KG1 (cell line): ENCODE measurements around the gene CYP19A1.
A peak's percentile ranks its signal among the peaks of the same experiment; 100 is the strongest.

Experiments
- DNase-seq: peaks from one replicate; lab custom pipeline; 2025; lab: John Stamatoyannopoulos, UW

The CYP19A1 gene

DNA sequence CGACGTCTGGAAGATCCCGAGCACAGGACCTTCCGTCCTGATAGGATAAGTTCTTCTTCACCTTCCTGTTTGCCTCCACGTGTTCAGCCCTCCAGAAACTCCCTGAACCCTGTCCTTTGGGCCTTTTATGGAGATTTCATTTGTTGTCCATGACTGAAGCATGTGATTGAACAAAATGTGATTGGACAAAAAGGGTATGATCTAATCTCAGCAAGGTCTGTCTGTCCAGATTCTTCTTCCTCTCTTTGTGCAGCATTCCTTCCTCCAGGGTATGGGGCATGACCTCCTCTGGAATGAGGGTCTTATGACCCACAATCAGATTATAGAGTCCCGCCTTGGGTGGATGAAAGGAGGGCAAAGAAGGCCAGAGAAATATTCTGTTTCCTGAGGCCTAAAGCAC, at the start of gene CYP19A1:
TSS of gene CYP19A1 (minus strand) at position 101 of the 400 bp plus-strand sequence. CDS start 95,684 bp downstream, outside the sequence.
- no peak for DNase-seq

DNA sequence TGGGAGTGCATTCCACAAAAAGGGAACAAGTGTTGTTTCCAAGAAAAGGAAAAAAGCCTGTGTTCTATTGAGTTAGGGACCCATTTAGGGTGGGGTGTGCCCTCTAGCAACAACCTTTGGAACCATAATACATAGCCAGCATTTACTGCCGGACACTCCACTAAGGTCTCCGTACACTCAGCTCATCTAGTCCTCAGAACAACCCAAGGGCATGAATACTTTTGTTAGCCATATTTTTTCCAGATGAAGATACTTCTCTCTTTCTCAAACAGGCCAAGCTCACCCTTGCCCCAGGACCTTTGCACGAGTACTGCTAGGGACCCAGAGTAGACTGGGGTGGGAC, 49.3 kb upstream of the CYP19A1 start:
- DNase-seq, result no peak

DNA sequence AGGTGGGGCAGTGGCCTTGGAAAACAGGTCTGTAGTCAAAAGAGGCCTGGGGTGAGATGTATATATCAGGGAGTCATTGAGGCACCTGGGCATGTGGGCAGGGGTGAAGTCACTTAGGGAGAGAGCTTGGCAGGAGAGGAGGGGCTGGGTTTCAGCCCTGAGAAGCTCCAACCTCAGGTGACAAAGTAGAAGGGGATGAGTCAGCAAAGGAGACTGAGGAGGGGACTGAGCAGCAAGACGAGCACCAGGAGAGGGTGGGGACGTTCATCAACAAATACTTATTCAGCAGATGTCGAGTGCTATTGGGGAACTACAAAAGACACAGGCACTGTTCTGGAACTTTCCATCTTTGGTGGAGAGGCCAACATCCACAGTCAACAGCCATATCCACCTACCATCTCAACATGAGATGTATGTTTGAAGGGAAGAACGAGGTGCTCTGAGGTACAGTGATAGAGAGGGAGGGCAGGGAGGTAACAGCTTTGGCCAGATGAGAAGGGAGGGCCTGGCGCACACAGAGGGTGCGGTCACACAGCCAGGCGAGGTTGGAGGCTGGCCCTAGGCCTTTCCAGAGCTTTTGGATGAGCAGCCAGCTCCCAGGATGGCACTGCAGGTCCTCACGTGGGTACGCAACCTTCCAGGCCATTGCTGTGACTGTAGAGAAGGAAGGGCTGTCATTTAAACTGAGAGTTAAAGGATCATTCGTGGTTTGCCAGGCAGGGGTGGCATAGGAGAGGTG, 48.7 kb upstream of the CYP19A1 start:
- no peak for DNase-seq

DNA sequence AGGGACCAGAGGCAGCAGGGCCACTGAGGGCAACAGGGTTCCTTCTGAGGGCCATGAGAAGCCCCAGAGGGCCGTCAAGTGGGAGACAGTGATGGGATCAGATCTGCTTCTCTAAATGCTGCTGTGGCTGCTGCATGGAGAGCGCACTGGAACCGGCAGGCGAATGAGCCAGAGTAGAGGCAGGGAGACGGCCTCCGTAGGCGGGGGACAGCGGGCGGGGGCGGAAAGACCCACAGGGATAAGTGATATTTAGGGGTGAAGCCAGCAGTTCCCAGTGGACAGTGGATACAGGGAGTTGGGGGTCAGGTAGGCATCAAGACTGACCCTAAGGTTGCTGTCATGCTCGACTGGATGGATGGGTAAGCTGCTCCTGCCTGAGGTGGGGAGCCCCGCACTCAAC, 48.1 kb upstream of the CYP19A1 start:
- no peak for DNase-seq

DNA sequence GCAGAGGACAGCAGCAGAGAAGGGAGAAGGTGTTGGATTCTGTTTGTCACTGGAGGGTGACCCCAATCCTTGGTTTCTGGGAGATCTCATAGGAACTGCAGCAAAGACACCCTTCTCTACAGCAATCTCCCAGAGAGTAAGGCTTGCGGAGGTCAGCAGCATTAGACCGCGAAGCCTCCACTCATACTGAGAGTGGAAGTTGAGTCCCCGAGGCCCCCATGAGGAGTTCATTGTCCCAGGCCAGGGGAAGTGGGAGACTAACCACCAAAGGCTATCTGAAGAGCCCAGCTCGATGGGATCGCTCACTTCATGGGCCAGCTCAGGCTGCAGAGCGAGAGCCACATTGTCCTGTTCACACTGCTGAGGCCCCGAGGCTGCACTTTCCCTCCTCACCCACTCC, 47.6 kb upstream of the CYP19A1 start:
- no peak for DNase-seq

DNA sequence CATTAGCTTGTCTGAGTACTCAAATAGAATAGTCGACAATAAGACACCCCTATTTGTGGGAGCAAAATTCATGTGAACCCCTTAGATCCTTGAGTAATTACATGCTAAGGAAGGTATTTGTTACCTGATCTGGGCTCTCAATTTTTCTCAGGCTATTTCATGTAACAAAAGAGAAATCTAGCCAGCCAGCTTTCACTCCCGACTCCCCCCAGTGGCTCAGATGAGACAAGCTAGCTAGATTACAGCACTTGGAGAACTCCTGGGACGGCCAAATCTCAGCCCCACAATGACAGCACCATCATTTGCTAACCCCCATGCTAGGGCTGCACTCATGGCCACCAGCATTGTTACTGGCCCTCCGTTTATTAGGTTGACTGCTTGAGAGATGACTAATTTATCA, 44.4 kb upstream of the CYP19A1 start:
- no peak for DNase-seq

DNA sequence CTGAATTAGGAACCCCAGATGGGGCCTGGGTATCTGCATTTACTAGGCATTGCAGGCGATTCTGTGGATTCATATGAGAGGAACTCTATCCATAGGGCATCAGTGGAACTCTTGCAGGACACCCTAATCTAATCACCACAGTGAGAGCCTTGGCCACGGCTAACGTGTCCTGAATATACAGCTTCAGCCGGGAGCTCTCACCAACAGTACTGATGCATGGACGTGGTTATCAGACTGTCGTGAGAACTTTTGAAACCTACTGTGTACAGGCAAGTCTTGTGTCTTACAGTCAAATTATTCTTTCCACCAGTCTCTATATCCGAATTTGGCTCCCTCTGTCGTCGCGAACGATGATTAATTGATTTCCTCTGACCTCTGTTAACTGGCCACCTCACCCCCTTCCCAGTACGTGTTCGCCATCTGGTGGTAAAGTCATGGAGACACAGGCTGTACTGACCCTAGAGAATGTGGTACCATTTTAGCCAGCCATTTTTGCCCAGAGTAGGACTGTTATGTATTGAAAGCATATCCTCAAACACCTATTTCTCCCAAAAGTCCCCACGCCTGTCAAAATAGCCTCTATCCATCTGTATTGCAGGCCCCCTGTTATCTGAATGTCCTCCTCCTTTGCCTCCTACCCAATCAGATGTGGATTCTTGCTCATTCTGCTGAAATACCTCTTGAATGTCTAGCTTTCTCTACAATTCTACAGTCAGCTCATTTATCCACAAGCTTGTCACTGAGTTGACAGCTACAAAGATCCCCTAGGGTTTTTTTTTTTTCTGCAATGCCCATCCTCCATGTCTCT, 42.8 kb upstream of the CYP19A1 start:
- DNase-seq, result peak; percentile 7

DNA sequence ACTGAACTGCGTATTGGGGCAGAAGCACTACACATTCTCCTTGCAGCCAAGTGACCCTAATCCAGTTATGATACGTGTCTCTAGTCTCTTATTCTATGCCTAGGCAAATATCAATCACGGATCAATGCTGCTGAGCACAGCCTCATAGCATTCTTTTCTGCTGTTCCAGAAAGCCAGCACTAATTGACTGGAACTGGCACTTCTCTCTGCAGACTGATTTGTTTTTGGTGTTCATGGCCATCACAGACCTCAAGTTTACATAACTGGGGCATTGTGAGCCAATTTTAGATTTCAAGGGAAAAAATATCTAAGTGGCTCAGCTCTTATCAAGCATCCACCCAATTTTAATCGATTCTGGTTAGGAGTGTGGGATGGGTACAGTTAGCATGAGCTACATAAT, 41.0 kb upstream of the CYP19A1 start:
- DNase-seq, result no peak

DNA sequence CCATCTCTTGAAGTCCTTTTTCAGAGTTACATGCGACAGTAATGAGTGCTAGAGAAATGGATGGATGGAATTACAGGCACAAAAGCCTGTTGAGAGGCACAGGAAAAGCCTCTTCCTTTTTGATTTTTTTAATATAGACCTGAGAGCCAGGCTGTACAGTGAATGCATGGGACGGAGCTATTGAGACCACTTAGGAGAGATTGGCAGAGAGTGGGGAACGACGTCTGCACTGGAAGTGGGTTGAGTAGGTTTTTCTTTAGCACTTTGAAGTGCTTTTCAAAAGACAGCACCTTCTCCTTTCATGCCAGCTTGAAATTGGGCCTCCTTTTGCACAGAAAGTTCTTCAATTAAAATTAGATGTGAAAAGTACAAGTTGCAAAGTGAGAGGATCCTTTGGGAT, 40.0 kb upstream of the CYP19A1 start:
- no peak for DNase-seq

DNA sequence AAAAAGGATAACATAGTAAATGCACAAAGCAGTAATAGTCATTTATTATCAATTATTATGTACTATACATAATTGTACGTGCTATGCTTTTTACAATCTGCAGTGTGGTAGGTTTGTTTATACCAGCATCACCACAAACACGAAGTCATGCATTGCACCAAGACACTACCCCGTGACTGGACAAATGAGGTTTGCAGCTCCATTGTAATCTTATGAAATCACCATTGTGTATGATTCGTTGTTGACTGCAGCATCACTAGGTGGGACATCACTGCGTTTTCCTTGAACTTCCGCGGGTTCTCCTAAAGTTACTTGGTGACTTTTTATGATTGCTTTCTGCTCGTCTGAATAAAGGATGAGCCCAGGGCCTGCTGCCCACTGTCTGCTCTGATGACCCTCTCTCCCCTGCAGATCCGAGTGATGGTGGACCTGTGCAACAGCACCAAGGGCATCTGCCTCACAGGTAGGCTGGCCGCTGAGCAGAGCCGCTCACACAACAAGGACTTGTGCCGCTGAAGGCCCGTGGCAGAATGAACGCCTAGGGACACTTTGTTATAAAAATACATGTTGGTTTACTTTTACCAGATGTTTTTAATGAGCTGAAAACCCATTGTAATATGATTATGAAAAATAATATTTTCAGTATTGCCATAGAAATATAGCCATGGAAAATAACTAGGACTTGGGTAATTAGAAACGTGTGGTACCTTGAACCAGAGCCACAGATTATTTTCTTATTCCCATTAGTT, 38.8 kb upstream of the CYP19A1 start:
- DNase-seq, result no peak

DNA sequence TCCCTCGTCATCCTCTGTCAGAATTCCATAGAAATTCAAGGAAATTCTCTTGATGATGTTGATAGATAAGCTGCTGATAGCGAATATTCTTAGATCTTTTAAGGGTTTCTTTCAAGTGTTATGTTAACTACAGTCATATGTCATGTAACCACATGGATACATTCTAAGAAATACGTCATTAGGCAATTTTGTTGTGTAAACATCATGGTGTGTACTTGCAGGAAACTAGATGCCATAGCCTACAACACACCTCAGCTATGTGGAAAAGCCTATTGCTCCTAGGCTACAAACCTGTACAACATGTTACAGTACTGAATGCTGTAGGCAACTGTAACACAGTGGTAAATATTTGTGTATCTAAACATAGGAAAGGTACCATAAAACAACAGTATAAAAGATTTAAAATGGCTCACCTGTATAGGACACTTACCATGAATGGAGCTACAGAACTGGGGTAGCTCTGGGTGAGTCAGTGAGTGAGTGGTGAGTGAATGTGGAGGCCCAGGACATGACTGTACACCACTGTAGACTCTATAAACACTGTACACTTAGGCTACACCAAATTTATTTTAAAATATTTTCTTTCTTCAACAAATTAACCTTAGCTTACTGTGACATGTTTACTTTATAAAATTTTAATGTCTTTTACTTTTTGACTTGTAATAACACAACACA, 37.7 kb upstream of the CYP19A1 start:
- DNase-seq, result no peak

DNA sequence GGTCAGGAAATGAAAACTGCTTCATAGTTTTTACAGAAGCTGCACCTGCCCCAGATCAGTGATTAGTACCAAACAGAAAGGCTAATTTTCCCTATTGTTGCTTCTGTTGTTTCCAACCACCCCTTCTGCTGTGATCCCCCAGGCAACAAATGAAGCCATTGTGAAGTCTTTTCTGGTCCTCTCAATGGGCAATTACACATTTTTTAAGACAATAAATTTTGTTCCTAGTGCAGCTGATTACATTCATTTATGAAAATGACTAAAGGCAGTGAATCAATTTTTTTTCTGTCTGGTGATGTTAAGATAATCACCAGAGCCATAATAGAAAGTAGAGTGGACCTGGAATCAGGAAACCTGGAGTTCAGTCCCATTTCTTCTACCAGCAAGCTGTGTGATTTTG, 35.7 kb upstream of the CYP19A1 start:
- no peak for DNase-seq

DNA sequence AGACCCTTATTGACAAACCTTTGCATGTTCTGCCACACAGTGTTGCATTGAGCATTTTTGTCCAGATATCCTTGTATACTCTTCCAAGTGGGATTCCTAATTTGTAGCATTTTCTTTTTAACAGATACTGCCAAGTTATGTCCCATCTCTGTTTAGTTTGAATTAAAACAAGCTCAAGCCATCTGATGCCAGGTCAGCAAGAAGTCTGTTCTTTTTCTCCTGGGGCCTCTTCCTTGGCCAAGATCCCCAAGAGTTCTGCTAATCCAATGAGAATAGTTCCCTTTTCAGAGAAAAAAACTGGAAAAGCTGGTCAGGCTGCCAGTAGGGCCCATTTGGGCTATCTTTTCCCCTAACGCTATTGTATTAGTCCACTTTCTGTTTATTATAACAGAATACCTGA, 32.9 kb upstream of the CYP19A1 start:
- no peak for DNase-seq

DNA sequence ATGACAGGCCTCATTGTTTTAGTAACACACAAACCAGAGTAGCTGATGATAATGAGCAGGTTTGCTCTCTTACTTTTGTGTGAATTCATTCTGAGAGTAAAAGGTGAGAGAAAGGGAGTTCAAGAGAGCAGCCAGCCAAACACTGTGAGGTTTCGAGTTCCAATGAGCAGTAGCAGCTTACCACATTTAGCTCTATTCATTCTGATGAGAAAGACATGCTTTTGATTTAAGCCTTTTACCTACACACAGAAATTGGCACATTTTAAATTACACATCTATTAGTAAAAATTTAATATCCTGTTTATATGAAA, 31.0 kb upstream of the CYP19A1 start:
- no peak for DNase-seq

DNA sequence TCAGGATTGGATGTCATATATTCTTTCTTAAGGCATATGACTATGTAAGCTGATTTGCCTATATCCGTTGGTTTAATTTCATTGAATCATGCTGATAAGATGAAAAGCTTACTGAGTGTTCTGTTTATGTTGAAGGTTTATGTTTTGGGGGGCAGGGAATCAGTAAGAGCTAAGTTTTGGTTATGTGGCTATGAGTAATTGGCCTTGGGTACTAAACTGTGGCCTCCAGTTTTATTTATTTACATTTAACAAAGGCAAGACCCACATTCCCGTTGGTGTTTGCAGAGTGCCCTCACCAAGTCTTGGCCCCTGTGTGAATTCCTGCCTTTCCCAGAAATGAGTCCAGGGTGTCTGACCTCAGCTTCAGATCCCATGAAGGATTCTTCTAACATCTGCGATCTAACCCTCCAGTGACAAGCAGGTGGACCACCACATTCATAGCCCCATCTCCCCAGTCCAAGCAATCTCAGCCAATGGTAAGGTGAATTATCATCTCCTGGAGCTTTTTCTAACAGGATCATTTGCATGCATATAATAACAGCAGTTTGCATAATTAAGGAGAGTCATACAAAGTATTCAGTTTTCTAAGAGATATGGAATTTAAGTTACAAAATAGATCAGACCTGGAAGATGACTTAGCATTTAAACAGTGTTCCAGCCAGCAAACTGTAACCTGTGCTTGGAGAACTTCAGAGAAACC, 30.5 kb upstream of the CYP19A1 start:
- DNase-seq, result no peak

DNA sequence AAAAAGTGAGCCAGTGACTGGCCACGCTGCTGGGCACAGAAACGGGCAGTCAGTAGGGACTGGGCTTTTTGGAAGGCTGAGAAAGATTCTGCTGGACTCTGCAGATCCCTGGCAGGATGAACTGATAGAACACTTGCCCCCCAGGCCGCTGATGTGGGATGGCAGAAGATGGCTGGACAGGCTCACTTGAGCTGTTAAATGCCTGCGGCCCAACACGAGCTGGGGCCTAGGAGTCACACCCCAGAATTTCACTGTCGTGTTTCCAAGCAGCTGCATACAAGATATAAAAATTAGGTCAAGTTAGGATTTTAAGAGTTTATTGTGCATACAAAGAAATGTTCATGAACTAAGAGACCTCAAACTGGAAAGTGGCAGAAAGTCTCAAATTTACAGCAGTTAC, 29.9 kb upstream of the CYP19A1 start:
- DNase-seq, result no peak

DNA sequence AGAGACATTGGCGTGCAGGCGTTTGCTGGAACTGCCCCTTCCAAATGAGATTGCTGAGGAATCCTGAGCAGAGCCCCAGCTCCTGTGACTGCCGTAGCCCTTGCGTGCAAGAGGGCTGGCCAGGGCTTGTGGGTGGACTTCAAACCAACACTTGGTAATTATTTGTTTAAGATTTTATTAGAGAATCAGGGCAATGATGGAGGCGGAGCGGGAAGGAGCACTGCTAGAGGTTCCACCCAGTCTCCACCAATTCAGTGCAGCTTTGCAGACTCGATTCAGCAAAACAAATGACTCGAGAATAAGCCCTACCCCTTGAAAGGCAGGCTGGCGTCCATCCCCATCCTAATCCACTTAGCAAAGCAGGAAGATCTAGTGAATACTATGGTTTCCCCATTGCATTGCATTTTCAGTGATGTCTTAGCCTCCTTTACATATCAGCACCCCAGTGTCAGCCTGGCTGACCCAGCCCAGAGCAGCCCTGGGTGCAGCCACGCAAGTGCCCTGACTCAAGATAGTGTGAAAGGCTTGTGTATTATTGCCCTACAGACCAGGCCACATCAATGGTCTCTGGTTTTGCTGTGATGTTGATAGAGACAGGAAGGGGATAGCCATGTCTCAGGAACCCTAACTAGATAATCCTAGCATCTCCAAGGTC, 29.1 kb upstream of the CYP19A1 start:
- no peak for DNase-seq

DNA sequence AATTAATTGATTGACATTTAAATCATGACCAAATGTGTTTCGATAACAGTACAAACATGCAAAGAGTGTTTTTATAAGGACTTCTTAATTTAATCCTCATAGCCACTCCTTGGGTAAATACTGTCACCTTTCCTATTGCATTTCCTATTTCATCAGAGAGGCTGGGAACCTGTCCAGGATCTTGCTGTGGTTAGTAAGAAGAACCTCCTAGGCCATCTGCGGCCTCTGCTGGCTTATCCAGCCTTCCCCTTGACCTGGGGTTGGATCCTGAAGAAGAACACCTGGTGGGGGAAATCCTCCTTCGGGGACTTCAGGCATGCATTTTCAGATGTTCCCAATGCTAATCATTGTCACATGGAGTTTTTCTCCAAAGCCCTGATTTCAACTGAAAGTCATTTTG, 28.5 kb upstream of the CYP19A1 start:
- DNase-seq, result no peak

DNA sequence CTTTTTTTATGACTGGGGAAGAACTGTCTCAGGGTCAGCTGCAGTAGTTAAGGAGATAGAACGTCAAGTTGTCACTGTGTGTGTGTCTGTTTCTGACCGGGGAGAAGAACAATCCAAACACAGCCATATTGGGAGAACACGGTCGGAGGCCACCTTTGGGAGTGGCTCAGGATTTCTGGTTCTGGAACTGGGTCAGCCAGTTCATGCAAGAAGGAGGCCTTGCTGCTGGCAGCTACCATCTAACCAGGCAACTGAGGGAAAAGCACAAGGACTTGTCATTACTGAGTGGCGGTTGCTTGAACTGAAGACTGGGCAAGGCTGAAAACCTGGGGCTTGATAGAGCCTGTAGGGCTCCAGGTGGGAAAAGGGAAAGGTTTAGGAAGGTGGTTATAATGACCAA, 27.7 kb upstream of the CYP19A1 start:
- no peak for DNase-seq

DNA sequence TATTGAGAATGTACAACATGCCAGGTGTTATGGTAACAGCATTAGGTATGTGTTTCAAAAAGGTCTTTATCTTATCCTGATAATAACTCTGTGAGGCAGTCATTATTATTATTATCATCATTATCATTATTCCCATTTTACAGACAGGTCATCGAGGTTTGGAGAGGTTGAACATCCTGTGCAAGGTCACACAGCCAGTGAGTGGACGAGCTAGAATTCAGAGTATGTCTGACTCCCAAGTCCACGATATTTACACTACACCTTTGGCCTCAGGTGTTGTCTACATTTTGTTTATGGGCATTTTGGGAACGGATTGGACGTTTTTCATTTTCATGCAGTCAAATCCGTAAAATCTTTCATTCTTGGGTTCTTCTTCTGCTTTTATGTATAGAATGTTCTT, 27.0 kb upstream of the CYP19A1 start:
- no peak for DNase-seq

DNA sequence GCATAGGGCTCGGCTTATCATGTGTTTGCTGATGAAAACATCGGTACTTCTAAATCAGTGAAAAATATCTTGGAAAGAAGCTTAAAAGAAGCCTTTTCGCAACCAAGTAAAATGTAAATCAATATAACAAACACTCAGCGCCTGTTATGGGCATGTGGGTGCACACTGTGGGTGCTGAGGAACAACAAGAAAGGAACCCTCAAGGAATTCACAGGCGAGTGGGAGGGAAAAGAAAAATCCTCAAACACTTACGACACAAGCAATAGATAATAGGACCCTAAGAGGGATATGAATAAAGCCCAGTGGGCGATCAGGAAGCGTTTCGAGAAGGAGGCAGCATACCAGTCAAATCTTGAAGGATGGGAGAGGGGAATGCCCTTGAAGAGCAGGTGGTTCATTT, 25.0 kb upstream of the CYP19A1 start:
- no peak for DNase-seq

DNA sequence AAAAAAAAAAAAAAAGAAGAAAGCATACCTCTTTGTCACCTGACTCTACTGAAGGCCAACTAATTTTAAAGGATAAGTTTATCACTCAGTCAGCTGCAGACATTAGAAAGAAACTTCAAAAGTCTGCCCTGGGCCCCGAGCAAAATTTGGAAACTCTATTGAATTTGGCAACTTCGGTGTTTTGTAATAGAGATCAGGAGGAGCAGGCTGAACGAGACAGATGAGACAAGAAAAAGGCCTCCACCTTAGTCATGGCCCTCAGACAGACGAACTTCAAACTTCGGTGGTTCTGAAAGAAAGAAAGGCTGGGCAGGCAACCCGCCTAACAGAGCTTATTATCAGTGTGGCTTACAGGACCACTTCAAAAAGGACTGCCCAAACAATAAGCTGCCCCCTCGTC, 21.6 kb upstream of the CYP19A1 start:
- no peak for DNase-seq
